HepG2 (cell line): ENCODE data around the gene RAD9A. TPM values are rescaled to one million over a fixed set of nuclear protein-coding genes. Genes with fewer than 3 reads are reported as not detected.
A peak's percentile ranks its signal among the peaks of the same experiment; 100 is the strongest.

ENCODE experiments used
- DDIT3 ChIP-seq: sonication (generic); formaldehyde crosslinking; IDR thresholded peaks from 2 replicates; pipeline ENCODE4 v1.4.0; 2020; ENCODE audit warnings: mild to moderate bottlenecking, missing genetic modification reagents
- GFI1 ChIP-seq: sonication (generic); formaldehyde crosslinking; IDR thresholded peaks from 2 replicates; pipeline ENCODE4 v1.5.0; 2020; ENCODE audit warnings: missing genetic modification reagents, mild to moderate bottlenecking, borderline replicate concordance
- NBN ChIP-seq: fragments of 450-650 bp; conservative IDR thresholded peaks from 2 replicates; pipeline ENCODE4 v1.6.1; 2017
- NRL ChIP-seq: sonication (generic); formaldehyde crosslinking; IDR thresholded peaks from 2 replicates; pipeline ENCODE4 v1.5.0; 2020; ENCODE audit warnings: missing genetic modification reagents, mild to moderate bottlenecking, moderate library complexity, borderline replicate concordance
- RAD51 ChIP-seq: fragments of 450-650 bp; IDR thresholded peaks from 2 replicates; pipeline ENCODE4 v1.6.1; 2016; ENCODE audit warnings: borderline replicate concordance
- RARG ChIP-seq: sonication (generic); formaldehyde crosslinking; IDR thresholded peaks from 2 replicates; pipeline ENCODE4 v1.4.0; 2020; ENCODE audit warnings: low read depth, mild to moderate bottlenecking, missing genetic modification reagents
- RBM22 ChIP-seq: fragments of 200-400 bp; formaldehyde crosslinking; optimal IDR thresholded peaks from 2 replicates; pipeline ENCODE3; 2017; ENCODE audit warnings: mild to moderate bottlenecking, low read length, moderate library complexity
- SOX6 ChIP-seq, 2 experiments: fragments of 450-650 bp in 1 of 2; sonication (generic) in 1 of 2; formaldehyde crosslinking in 1 of 2; IDR thresholded peaks; 2 replicates each; pipeline versions ENCODE4 v1.4.0 to v1.6.1; 2017 to 2020; ENCODE audit warnings: antibody characterized with exemption in 1 of 2, mild to moderate bottlenecking in 1 of 2, missing genetic modification reagents in 1 of 2
- ZFP82 ChIP-seq: sonication (generic); formaldehyde crosslinking; IDR thresholded peaks from 2 replicates; pipeline ENCODE4 v1.5.1; 2020; ENCODE audit warnings: mild to moderate bottlenecking, missing genetic modification reagents, borderline replicate concordance
- ZNF329 ChIP-seq: sonication (generic); formaldehyde crosslinking; IDR thresholded peaks from 2 replicates; pipeline ENCODE4 v1.9.0; 2021; ENCODE audit warnings: low read depth, mild to moderate bottlenecking, missing genetic modification reagents
- ZNF33B ChIP-seq: sonication (generic); formaldehyde crosslinking; IDR thresholded peaks from 2 replicates; pipeline ENCODE4 v1.5.1; 2020; ENCODE audit warnings: mild to moderate bottlenecking, missing genetic modification reagents
- ZNF530 ChIP-seq: sonication (generic); formaldehyde crosslinking; IDR thresholded peaks from 2 replicates; pipeline ENCODE4 v1.5.0; 2020; ENCODE audit warnings: low read depth, mild to moderate bottlenecking, missing genetic modification reagents
- ZNF563 ChIP-seq: sonication (generic); formaldehyde crosslinking; IDR thresholded peaks from 2 replicates; pipeline ENCODE4 v1.8.0; 2022; ENCODE audit warnings: mild to moderate bottlenecking, moderate library complexity, missing genetic modification reagents
- ZNF580 ChIP-seq: IDR thresholded peaks from 2 replicates; pipeline ENCODE4 v1.6.1; 2016; ENCODE audit warnings: low read depth, borderline replicate concordance
- ZNF790 ChIP-seq: sonication (generic); formaldehyde crosslinking; IDR thresholded peaks from 2 replicates; pipeline ENCODE4 v1.8.0; 2022; ENCODE audit warnings: missing genetic modification reagents, mild to moderate bottlenecking, borderline replicate concordance
- ZNF816 ChIP-seq: sonication (generic); formaldehyde crosslinking; IDR thresholded peaks from 2 replicates; pipeline ENCODE4 v1.8.0; 2022; ENCODE audit warnings: missing genetic modification reagents, mild to moderate bottlenecking, borderline replicate concordance
- polyA plus RNA-seq, 8 experiments: library from polyadenylated mRNA; depleted of rRNA in 3 of 8; stranded (reverse) in 7 of 8; unstranded in 1 of 8; fragments of >200 nt; fragmentation: Illumina TruSeq in 4 of 8; extraction: Trizol in 4 of 8; gene quantifications; 2 replicates each; pipeline versions ENCODE4 v1.2.1 to v1.2.3, GENCODE V29; 2011 to 2016; ENCODE audit warnings: low read depth in 4 of 8, missing spikeins in 1 of 8, mixed read lengths in 1 of 8; ENCODE audit not compliant: insufficient read depth in 1 of 8
- total RNA-seq, 5 experiments: library from RNA; depleted of rRNA; stranded (reverse); fragments of >200 nt; fragmentation: Illumina TruSeq; extraction: Trizol; gene quantifications; 2 replicates each; pipeline ENCODE4 v1.2.3, GENCODE V29; 2016; ENCODE audit warnings: low read depth in 1 of 5
- TF ChIP-seq, protein P1 (sequence below): IDR thresholded peaks from 2 replicates; pipeline ENCODE4 v1.6.1; 2012; ENCODE audit warnings: low read length, improper control_type of control experiment
- TF ChIP-seq, protein P2 (sequence below), 2 experiments: sonication (generic) in 1 of 2; formaldehyde crosslinking in 1 of 2; IDR thresholded peaks; 2 replicates each; pipeline versions ENCODE4 v1.6.1 to v1.9.0; 2014 to 2022; ENCODE audit warnings: antibody characterized with exemption in 1 of 2, borderline replicate concordance in 1 of 2, inconsistent platforms in 1 of 2, low read depth in 1 of 2, missing genetic modification reagents in 1 of 2

Gene RAD9A
- total and polyA plus RNA-seq, 2 of the 13 experiments (the other 11 are each of a cell fraction or from before 2014, with no cell fraction given): 10.1 to 15.7 TPM

DNA sequence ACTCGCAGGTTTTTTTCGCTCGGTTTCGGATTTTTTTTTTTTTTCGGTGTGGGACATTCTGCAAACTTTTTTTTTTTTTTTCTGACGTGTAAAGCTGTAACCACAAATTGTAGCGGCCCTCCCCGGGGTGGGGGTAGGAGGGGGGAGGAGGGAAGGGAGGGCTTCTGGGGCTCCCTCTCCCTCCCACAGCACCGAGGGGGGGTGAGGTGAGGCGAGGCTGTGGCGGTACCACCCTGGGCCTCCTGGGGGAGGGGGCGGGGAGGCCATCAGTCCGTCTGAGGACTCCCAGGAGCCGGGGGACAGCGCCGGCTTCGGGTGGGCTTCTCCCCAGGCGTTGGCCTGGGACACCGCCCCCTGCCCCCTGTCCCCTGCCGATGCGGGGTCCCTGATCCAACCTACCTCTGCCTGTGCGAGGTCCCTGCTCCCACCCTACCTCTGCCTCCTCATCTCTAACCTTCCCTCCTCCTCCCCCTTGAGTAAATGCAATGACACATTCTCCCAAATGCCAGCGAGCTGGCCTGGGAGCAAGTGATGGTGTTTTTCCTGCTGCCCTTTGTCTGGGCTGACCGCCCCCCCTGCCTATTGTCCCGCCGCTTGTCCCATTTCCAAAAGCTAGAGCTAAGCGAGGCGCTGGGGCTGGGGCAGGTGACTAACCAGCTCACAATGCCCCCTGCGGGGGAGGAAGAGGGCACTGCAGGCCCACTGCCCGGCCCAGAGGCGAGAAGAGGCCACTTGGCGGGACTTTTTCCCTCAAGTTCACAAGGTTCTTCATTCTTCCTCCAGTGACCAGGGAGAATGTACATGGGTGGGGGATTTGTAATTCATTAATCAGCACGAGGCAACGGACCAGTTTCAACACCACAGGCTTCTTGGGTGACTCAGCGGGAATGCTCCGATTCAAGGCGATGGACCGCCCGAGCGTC, 17.9 kb upstream of the RAD9A start (continued):
- peak; percentile 49; the same call in 1 of the 2 replicates for TF ChIP-seq ZNF790 (CRISPR knock-in tag)
- TF ChIP-seq ZNF563 (CRISPR knock-in tag): no peak
- no peak for TF ChIP-seq NBN
- no peak for TF ChIP-seq DDIT3 (CRISPR knock-in tag)
- TF ChIP-seq ZNF530: no peak
- no peak for TF ChIP-seq GFI1 (CRISPR knock-in tag)
- TF ChIP-seq RAD51: no peak
- TF ChIP-seq ZFP82 (CRISPR knock-in tag): no peak
- TF ChIP-seq, protein P1, sequence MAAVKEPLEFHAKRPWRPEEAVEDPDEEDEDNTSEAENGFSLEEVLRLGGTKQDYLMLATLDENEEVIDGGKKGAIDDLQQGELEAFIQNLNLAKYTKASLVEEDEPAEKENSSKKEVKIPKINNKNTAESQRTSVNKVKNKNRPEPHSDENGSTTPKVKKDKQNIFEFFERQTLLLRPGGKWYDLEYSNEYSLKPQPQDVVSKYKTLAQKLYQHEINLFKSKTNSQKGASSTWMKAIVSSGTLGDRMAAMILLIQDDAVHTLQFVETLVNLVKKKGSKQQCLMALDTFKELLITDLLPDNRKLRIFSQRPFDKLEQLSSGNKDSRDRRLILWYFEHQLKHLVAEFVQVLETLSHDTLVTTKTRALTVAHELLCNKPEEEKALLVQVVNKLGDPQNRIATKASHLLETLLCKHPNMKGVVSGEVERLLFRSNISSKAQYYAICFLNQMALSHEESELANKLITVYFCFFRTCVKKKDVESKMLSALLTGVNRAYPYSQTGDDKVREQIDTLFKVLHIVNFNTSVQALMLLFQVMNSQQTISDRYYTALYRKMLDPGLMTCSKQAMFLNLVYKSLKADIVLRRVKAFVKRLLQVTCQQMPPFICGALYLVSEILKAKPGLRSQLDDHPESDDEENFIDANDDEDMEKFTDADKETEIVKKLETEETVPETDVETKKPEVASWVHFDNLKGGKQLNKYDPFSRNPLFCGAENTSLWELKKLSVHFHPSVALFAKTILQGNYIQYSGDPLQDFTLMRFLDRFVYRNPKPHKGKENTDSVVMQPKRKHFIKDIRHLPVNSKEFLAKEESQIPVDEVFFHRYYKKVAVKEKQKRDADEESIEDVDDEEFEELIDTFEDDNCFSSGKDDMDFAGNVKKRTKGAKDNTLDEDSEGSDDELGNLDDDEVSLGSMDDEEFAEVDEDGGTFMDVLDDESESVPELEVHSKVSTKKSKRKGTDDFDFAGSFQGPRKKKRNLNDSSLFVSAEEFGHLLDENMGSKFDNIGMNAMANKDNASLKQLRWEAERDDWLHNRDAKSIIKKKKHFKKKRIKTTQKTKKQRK: no peak
- no peak for TF ChIP-seq ZNF33B (CRISPR knock-in tag)
- TF ChIP-seq ZNF816 (CRISPR knock-in tag): no peak
- TF ChIP-seq NRL: 0 out of 2 replicates have a peak, but pooled peaks have one; percentile 47
- TF ChIP-seq RBM22: no peak
- TF ChIP-seq SOX6 (IDR thresholded peaks at IDR 0.05): no peak
- peak; percentile 76 for TF ChIP-seq SOX6 (CRISPR knock-in tag; IDR thresholded peaks at IDR 0.05)
- TF ChIP-seq ZNF580: no peak
- TF ChIP-seq RARG (CRISPR knock-in tag): no peak
- TF ChIP-seq, protein P2, sequence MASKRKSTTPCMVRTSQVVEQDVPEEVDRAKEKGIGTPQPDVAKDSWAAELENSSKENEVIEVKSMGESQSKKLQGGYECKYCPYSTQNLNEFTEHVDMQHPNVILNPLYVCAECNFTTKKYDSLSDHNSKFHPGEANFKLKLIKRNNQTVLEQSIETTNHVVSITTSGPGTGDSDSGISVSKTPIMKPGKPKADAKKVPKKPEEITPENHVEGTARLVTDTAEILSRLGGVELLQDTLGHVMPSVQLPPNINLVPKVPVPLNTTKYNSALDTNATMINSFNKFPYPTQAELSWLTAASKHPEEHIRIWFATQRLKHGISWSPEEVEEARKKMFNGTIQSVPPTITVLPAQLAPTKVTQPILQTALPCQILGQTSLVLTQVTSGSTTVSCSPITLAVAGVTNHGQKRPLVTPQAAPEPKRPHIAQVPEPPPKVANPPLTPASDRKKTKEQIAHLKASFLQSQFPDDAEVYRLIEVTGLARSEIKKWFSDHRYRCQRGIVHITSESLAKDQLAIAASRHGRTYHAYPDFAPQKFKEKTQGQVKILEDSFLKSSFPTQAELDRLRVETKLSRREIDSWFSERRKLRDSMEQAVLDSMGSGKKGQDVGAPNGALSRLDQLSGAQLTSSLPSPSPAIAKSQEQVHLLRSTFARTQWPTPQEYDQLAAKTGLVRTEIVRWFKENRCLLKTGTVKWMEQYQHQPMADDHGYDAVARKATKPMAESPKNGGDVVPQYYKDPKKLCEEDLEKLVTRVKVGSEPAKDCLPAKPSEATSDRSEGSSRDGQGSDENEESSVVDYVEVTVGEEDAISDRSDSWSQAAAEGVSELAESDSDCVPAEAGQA (IDR thresholded peaks at IDR 0.05; ENCODE audit: low read depth): no peak
- TF ChIP-seq, protein P2 (CRISPR knock-in tag; IDR thresholded peaks at IDR 0.05; ENCODE audit: borderline replicate concordance): no peak
- TF ChIP-seq ZNF329 (CRISPR knock-in tag): no peak
